ENCODE data around the gene ACY1.

ACY1 gene

GRCh38 chr3:51974963-51975851 lies 8.1 kb upstream of the ACY1 start, which contains the start of gene ABHD14A (continued):
- TF ChIP-seq HOXD13 (CRISPR knock-in tag; IDR thresholded peaks at IDR 0.05; ENCODE audit: borderline replicate concordance): no peak
- no peak for TF ChIP-seq ZNF239 (tag by site-specific recombination; IDR thresholded peaks at IDR 0.05)
- TF ChIP-seq PRDM10 (tag by site-specific recombination; IDR thresholded peaks at IDR 0.05): no peak
- TF ChIP-seq ZBTB44 (tag by site-specific recombination; IDR thresholded peaks at IDR 0.05): no peak
- TF ChIP-seq ZNF514 (tag by site-specific recombination; IDR thresholded peaks at IDR 0.05): no peak
- TF ChIP-seq ZNF157 (tag by site-specific recombination; IDR thresholded peaks at IDR 0.05): no peak
- no peak for TF ChIP-seq ZNF548 (tag by site-specific recombination; IDR thresholded peaks at IDR 0.05)
- no peak for TF ChIP-seq ZFP37 (tag by site-specific recombination; IDR thresholded peaks at IDR 0.05)
- no peak for TF ChIP-seq REST (tag by site-specific recombination; IDR thresholded peaks at IDR 0.05)
- no peak for TF ChIP-seq ZNF423 (tag by site-specific recombination; IDR thresholded peaks at IDR 0.05)
- TF ChIP-seq ZNF521 (tag by site-specific recombination; IDR thresholded peaks at IDR 0.05): no peak
- TF ChIP-seq ZNF10 (tag by site-specific recombination; IDR thresholded peaks at IDR 0.05): no peak
- TF ChIP-seq GLIS2 (tag by site-specific recombination; IDR thresholded peaks at IDR 0.05): peak; percentile 32; the same call in 1 of the 2 replicates
- TF ChIP-seq KLF10 (tag by site-specific recombination; IDR thresholded peaks at IDR 0.05): no peak
- TF ChIP-seq BCL11B (tag by site-specific recombination; IDR thresholded peaks at IDR 0.05; ENCODE audit: low read depth): no peak
- TF ChIP-seq ZNF585B (tag by site-specific recombination; IDR thresholded peaks at IDR 0.05): no peak
- no peak for TF ChIP-seq ZNF37A (tag by site-specific recombination; IDR thresholded peaks at IDR 0.05)
- TF ChIP-seq ZNF19 (tag by site-specific recombination; IDR thresholded peaks at IDR 0.05; ENCODE audit: low read depth): no peak
- no peak for TF ChIP-seq BCL6B (tag by site-specific recombination; IDR thresholded peaks at IDR 0.05)
- peak; percentile 69; the same call in 1 of the 2 replicates for TF ChIP-seq ZSCAN30 (tag by site-specific recombination; IDR thresholded peaks at IDR 0.05)
- TF ChIP-seq ZNF112 (tag by site-specific recombination; IDR thresholded peaks at IDR 0.05): no peak
- no peak for TF ChIP-seq SP3 (tag by site-specific recombination; IDR thresholded peaks at IDR 0.05)
- TF ChIP-seq, protein P1, sequence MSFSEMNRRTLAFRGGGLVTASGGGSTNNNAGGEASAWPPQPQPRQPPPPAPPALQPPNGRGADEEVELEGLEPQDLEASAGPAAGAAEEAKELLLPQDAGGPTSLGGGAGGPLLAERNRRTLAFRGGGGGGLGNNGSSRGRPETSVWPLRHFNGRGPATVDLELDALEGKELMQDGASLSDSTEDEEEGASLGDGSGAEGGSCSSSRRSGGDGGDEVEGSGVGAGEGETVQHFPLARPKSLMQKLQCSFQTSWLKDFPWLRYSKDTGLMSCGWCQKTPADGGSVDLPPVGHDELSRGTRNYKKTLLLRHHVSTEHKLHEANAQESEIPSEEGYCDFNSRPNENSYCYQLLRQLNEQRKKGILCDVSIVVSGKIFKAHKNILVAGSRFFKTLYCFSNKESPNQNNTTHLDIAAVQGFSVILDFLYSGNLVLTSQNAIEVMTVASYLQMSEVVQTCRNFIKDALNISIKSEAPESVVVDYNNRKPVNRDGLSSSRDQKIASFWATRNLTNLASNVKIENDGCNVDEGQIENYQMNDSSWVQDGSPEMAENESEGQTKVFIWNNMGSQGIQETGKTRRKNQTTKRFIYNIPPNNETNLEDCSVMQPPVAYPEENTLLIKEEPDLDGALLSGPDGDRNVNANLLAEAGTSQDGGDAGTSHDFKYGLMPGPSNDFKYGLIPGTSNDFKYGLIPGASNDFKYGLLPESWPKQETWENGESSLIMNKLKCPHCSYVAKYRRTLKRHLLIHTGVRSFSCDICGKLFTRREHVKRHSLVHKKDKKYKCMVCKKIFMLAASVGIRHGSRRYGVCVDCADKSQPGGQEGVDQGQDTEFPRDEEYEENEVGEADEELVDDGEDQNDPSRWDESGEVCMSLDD (tag by site-specific recombination; IDR thresholded peaks at IDR 0.05): no peak
- TF ChIP-seq ZNF132 (tag by site-specific recombination; IDR thresholded peaks at IDR 0.05; ENCODE audit: borderline replicate concordance): no peak
- no peak for TF ChIP-seq ZBTB48 (tag by site-specific recombination; IDR thresholded peaks at IDR 0.05)
- TF ChIP-seq ZNF248 (tag by site-specific recombination; IDR thresholded peaks at IDR 0.05): no peak
- no peak for TF ChIP-seq ZNF530 (tag by site-specific recombination; IDR thresholded peaks at IDR 0.05; ENCODE audit: low read depth)

Measured in HEK293 (cell line).